ENCODE results near the gene TMEM108.

TMEM108 gene

GRCh38 chr3:133412183-133413132, 374.3 kb downstream of the TMEM108 start:
- no peak for TF ChIP-seq CTCF (IDR thresholded peaks at IDR 0.05; ENCODE audit: insufficient read depth, low read depth, low read length, missing control alignments)
- H3K4me3 ChIP-seq (ENCODE audit: low read depth, low read length): no peak overlapping the region
- no peak for DNase-seq (ENCODE audit: low read depth)

GRCh38 chr3:133413161-133414020, 375.2 kb downstream of the TMEM108 start:
- no peak for TF ChIP-seq CTCF (IDR thresholded peaks at IDR 0.05; ENCODE audit: insufficient read depth, low read depth, low read length, missing control alignments)
- no peak for DNase-seq (ENCODE audit: low read depth)
- no peak overlapping the region for H3K4me3 ChIP-seq (ENCODE audit: low read depth, low read length)

GRCh38 chr3:133414021-133414392, 375.8 kb downstream of the TMEM108 start:
- DNase-seq (ENCODE audit: low read depth): no peak
- no peak for TF ChIP-seq CTCF (IDR thresholded peaks at IDR 0.05; ENCODE audit: insufficient read depth, low read depth, low read length, missing control alignments)
- no peak overlapping the region for H3K4me3 ChIP-seq (ENCODE audit: low read depth, low read length)

GRCh38 chr3:133418361-133418760, 380.2 kb downstream of the TMEM108 start:
- TF ChIP-seq CTCF (IDR thresholded peaks at IDR 0.05; ENCODE audit: insufficient read depth, low read depth, low read length, missing control alignments): no peak
- no peak overlapping the region for H3K4me3 ChIP-seq (ENCODE audit: low read depth, low read length)
- no peak for DNase-seq (ENCODE audit: low read depth)

- no peak overlapping the region for H3K4me3 ChIP-seq (ENCODE audit: low read depth, low read length)
- no peak for TF ChIP-seq CTCF (IDR thresholded peaks at IDR 0.05; ENCODE audit: insufficient read depth, low read depth, low read length, missing control alignments)
- no peak for DNase-seq (ENCODE audit: low read depth)
Measured at GRCh38 chr3:133419151-133419909, 381.1 kb downstream of the TMEM108 start.
